SHP77 (cell line): ENCODE results near the gene SMYD3.
A peak's percentile ranks its signal among the peaks of the same experiment; 100 is the strongest.

Experiments
- DNase-seq, 2 experiments: peaks; one replicate each; lab custom pipeline; 2025; lab: John Stamatoyannopoulos, UW

Gene SMYD3

DNA sequence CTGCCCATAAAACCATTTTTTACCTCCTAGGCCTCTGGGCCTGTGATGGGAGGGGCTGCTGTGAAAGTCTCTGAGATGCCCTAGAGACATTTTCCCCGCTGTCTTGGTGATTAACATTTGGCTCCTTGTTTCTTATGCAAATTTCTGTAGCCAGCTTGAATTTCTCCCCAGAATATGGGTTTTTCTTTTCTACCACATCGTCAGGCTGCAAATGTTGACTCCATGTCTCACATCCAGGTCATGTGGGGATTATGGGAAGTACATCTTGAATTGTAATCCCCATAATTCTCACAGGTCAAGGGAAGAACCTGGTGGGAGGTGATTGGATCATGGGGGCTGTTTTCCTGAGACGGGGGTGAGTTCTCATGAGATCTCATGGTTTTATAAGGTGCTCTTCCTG, 603.2 kb downstream of the SMYD3 start:
- no peak for DNase-seq

DNA sequence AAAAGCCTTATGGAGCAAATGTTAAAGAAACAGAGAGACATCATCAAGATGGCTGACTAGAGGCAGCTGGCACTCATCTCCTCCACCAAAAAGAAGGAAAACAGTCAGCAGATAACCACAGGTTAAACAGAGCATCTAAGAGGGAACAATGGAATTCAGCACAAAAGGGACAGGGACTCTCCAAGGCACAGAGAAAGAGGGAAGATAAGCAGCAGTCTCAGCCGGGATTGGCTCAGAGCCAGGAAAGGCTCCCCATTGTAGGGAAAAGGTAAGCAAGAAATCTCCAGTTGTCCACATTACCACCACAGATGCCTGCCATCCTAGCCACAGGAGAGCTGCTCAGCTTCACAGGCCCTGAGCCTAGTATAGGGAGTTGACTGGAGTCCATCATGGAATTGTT, 605.5 kb downstream of the SMYD3 start:
- DNase-seq, result no peak

DNA sequence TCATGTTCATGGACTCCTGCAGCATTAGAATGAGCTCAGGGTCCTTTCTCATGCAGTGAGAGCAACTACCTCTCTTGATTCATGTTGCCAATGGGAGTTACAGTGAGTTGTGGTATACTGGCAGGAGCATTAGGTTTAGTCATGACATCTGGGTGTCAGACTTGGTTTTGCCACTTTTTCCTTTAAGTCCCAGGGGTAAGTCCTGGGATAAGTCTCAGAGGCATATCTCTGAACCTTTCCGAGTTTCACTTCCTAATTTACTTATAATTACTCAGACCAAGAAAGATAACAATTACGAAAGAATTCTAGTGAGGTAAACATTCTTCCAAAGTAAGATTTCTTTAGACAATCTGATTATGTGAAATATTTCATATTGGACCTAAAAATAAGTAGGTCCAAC, 606.0 kb downstream of the SMYD3 start:
- DNase-seq, result no peak

DNA sequence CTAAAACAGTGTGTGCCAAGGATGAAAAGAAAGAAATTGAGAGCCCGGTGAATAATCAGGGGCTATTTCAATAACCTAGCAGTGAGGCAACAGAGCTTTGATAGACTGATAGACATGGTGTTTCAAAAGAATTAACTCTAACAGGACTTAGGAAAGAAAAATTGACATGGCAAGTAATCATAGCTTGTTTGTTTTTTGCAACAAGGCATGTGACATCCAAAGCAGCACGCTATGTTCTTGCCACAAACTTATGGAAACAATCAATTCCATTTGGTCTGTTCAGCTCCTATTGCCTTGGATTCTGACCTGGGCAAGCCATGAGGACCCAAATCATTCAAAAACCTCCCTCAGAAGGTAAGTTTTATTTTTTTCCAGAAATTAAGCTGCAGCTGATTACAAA, 608.5 kb downstream of the SMYD3 start:
- DNase-seq, result no peak

DNA sequence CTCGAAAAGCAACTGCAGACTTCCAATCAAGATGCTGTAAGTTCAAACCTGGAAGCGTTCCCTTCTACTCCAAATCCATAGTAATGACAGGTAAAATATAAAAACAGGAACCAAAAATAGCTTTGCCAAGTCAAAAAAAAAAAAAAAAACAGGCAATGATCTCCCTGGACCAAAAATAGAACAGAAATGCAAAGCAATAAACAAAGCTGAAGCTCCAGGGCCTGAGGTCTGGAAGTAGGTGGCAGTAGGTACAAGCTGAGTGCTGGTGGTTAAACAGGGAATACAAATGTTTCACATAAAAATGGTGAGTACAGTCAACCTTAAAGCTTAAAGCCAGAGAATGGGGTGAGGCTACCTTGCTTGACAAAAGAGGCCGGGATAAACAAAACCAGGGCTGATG, 610.8 kb downstream of the SMYD3 start:
- no peak for DNase-seq

DNA sequence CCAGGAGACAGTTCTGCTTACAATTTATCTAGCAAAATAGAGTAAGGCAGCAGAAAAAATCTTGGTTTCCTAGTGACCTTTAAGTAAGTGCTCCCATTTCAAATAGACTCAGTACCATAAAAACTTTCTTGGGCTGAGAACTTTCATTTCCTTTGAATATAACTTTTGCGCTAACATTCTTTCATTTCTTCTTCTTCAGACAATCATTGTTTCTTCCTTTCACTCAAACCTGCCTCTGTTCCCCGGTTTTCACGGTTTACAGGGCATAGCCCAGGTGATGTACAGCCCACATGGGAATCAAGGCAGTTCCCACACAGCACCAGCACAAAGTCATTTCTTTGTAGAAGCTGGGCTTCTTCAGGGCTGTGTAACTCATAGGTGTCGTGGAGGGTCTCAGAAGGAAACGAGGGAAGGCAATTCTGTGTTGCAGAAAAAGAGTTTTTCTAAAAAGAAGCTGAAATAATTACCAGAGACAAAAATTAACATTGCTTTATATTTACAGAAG, 611.6 kb downstream of the SMYD3 start:
- DNase-seq, result no peak

DNA sequence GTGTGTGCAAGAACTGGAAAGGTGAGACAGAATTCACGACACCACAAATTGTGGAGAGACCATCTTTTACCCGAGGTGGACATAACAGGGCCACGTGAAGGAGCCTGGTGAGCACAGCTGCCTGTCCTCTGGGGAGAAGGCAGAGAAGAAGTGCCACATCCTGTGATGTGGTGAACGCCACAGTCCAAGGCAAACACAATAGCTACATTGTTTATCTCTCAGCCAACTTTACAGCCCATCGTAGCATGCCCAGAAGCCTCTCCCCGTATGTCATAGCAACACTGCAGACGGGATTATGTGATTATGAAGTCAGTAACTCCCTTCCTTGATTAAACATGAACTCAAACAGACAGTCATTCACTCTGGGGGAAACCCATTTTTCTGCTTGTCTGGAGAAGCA, 612.2 kb downstream of the SMYD3 start:
- no peak for DNase-seq

DNA sequence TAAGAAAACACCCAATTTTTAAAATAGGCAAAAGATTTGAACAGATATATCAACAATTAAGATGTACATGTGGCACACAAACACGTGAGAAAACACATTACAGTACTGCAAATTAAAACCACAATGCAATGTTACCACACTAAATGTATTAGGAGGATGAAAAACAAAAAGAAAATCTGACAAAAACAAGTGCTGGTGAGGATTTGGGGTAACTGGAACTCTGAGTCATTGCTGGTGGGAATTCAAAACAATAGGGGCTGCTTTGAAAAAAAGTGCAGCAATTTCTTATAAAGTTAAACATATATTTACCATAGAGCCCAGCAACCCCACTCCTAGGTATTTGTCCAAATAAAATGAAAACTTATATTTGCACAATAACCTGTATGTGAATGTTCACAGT, 614.1 kb downstream of the SMYD3 start:
- no peak for DNase-seq

DNA sequence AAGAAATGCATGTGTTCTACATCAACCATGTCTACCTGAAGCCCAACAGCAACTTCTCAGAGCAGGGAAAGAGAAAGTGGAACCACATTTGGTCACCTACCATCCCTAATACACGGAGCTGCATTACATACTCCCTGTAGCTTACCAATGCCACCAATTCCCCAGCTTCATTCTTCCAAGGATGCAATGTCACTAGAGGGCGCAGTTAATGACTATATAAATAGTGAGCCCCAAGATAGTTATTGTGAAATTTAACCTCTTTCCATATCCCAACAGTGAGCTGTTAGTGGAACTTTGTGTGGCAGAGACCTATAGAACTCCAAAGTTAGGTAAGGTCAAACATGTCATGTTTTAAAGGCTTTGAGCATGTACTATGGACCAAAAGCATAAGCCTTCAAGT, 618.3 kb downstream of the SMYD3 start:
- no peak for DNase-seq

DNA sequence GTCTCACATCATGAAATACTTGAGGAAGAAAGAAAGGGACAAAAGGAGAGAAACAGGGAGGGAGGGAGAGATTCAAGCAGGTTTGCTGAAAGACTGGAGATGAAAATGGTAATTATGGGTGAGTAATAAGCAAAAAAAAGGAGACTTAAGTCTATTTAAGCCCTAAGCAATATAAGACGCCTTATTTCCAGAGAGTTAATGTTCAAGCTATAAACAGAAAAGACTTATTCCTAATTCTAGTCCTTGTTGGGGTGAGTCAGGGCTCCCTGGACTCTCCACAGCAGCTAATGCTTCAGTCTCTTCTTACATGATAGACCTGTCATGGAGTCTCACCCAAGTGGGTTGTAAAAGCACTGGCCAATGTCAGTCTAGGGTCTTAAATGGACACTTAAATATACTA, 619.2 kb downstream of the SMYD3 start:
- DNase-seq, result no peak

DNA sequence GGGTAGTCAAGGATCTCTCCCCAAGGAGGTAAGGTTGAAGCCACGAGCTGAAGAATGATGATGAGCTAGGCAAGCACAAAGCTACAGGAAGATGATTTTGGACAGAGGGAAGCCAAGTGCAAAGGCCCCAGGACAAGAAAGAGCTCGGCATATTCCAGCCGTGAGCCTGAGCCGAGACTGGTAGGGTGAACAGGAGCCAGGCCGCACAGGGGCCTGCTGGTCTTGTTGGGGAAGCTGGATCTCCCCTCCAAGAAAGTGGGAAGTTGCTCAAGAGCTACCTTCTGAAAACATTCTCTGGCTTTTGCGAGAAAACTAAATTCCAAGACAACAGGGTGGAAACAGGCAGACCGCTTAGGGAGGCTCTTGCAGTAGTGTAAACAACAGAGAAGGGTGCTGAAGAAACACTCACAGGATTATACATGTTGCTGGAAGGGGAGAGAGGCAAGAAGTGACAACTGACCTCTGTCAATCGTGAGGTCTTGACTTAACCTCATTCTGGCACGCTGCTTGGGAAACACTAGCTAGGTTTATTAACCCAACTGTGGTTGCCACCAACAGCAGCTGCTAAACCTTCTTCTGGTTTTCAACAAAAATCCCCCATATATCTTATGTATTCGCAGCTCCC, 625.2 kb downstream of the SMYD3 start:
- DNase-seq, result no peak

DNA sequence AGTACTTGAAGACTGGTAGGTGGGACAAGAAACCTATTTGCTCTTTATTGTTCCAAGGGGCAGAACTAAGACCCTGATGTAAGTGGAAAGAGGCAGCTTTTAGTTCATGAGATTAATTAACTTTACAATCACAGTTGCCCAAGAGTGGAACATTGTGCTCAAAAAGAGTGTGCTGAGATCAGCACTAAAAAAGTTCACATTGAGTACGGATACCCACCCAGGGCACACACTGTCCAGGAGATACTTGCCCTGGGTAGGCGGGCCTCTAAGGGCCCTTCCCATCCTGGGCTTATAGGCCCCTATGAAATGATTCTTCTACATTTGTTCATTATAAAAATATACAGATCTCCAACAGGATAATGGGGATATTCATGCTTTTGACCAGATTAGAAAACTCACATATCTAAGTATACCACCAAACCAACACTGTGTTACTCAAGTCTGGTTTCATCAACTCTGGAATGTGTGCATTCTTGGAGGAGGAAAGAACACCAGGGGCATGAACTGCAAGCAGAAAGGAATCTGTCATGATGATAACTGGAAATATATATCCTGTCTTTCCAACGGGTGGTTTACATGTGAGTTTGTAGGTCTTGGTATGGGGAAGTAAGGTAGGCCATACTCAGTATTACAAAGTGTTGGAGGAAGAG, 626.2 kb downstream of the SMYD3 start:
- no peak for DNase-seq

DNA sequence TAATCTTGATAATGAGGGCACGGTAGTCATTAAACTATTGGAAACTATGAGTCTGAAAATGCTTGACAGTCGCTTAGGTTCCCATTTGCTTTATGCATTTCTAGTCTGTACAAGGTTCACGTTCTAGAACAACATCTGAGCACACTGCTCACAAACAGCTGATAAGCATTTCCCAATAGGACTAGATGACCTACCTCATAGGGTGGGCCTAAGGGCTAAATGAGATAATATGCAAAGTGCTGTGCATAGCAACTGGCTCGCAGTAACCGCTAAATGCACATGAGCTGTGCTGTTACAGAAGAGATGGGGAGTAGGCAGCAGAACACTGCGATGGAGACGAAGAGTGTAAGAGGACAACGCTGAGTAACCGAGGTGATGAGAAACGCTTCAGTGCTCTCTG, 628.0 kb downstream of the SMYD3 start:
- DNase-seq, result no peak

DNA sequence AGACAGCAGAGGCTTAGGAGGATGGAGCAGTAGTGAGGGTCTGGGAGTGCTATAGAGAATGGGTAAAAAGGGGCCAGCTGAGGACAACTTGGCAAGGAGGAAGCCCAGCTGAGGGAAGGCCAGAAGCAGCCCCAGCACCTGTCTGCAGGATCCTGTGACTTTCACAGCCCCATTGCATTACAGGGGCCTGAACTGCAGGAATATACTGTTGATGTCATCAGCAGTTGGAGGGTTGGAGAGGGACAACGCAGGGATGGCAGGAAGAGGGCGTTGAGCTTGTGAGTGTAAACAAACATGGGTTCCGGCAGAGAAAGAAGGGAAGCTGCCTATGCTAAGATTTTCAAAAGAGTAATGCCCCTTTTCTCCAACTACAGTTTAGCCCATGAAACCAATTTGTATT, 628.5 kb downstream of the SMYD3 start:
- peak; percentile 37 to 73 for DNase-seq

DNA sequence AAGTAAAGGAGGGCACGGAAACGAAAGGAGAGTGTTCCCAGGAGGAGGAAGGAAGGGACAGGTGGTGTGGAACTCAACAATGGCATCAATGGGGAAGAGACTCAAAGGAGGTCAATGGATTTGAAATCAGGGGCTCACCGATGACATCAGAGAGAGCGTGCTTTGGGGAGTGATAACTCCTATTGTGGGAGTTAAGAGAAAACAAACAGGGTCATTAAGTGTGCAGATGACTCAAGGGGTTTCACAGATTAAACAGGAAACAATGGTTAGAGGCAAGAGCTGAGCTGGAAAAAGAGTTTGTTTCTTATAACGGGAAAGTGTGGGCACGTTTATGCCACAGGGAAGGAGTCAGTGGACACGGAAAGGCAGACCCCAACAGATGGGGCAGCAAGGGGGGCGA, 629.1 kb downstream of the SMYD3 start:
- DNase-seq, result no peak

DNA sequence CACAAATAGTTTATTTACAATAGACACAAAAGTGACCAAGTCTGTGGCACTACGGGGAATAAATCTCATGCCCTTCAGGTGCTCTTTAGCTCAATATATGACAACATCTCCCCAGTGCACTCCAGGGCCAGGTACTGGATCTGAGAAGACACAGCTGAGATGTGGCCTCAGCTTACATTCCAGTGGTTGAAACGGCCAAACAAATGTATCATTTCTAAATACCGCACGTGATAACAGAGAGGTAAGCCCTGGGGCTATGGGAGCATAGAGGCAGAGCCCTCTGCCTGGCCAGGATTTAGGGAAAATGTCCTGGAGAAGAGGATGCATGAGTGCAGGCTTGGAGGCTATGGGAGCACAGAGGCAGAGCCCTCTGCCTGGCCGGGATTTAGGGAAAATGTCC, 630.5 kb downstream of the SMYD3 start:
- no peak for DNase-seq

DNA sequence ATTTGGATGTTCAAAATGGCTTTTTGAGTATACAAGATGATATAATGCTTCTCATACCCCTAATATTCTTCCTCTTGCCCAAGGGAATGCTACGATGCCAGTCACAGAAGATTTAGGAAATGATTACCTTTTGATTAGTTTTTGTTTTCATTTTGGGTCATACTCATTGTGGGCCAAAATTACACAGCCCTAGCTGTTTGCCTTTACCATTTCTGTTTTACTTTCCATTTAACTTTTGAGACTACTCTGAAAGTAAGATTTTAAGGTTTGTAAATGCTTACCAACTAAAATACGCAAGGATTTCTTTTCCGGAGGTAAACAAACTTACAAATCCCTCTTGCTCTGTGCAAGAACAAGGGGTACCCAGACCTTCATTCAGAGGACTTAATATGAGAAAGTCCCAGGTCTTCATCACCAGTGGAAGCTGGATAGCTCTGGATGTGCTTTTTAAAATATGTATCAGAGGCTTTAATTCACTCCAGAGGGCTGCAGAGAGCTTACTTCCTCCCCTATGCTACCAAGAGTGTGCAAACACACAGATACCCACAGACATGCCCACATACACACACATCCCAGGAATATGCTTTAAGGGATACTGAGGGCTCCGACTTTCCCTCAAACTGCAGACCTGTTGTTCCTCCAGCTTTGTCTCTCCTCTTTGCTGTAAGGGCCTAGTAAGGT, 631.4 kb downstream of the SMYD3 start:
- DNase-seq, result no peak

DNA sequence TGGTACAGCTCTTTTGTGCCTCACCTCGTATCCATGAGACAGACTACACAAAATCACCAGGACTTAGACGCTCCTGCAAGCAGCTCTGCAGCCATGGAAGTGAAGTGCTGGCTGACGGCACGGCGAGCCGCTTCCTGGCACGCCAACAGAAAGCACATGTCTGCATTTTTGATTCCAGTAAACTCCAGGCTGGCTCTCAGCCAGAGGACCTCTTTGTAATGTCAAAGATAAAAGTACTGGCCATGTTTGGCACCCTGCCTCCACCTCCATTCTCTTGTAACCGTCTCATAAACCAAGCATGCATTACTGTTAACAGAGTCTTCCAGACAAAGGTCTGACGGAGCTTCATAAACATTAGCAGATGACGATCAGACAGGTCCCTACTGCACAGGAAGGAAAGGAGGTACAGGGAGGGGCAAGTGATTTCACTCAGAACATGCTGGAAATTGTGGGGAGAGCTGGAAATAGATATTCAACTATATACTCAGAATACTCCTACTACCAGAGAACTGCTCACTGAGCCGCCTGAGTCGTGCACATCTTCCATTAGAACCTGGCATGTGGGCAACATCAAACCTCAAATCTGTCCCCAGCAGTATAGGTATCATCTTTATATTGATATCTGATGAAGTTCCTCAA, 632.0 kb downstream of the SMYD3 start:
- peak; percentile 75 to 76 for DNase-seq

DNA sequence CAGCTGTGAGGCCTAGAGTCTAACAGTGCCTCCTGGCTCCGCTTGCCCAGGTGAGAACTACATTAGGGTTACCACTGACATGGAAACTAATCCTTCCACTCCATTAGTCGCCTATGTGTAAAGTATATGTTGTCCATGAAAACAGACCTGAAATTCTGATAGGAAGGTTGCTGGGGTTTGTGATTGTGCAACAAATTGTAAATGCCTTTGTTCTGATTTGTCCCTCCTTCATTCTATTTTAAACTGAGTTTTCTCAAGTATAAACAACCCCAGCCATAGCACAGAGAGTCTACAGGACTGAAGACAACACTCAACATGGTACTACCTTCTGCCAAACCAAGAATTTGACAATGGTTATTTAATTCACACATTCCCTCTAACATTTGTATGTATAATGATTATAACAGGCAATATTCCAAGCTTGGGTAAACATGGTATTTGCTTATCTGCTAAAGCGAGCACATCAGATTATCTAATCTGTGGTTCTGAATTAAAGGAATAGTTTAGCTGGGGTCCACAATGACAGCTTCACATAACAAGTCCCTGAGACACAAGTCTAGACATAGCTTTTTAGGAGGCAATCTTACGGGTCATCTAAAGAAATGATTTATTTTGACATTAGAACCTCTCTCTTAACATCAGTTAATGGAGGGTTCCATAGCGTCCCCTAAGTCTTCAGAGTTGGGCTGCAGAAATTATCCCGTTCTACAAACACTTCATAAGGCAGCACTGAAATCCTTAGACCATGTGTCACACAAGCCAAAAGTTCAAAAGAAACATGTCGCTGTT, 633.0 kb downstream of the SMYD3 start:
- DNase-seq, result no peak

DNA sequence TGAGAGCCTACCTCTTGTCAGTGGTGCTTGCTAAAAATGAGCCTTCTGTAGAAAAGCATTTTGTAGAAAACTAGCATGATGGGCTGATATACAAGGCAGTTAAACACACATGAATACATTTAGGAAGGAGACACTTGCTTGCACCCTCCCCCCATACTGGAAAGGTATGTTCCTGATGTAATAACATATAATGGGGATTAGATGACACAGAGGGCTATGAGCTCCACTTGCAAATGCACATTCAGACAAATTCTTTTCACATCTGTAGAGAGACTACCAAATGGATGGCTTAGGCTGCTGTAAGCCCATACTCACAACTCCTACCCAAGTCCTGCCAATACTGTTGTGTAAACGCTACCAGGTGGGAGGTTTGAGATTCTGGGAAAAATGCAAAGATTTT, 634.0 kb downstream of the SMYD3 start:
- DNase-seq, result no peak

DNA sequence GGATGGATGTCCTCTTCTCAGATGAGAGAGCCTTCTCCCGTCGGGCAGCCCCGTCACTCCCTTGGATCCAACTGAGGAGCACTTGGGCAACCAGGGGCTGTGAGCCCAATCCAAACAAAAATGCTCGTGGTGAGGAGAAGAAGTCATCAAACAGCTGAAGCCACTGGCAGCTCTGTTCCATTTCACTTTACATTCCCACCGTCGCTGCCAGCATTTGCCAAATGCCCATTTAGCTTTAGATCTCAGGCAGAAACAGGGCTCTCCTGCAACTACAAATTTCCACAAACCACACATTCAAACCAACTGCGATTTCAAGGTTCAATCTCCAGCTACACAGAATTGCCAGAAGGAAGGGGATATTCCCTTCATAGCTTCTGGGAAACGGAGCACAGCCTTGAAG, 634.6 kb downstream of the SMYD3 start:
- DNase-seq, result no peak

DNA sequence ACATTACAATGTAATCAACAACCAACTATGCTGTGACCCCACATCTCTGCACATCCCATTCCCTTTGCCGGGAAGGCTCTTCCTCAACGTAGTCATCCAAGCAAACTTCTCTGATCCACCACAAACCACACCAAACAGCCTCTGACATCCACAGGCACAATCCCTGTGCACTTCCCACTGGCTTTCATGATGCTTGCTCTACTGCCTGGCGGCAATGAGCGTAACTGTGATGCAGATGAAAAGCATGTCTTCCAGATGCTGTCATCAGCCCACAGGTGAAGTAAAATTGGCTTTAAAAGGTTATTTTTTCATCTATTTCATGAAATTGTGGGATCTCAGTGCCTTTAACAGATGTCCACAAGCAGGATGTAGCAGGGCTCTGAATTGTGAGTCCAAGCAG, 635.2 kb downstream of the SMYD3 start:
- no peak for DNase-seq
